Stomach (tissue), 4 donors: ENCODE data around the gene ACSF3.

Experiments used
- CTCF ChIP-seq, 7 experiments: fragments of 450-650 bp in 4 of 7; fragments of 200-600 bp in 3 of 7; sonication (generic) in 3 of 7; IDR thresholded peaks; one replicate each; pipeline ENCODE4 v1.5.1; 2016 to 2019; ENCODE audit warnings: antibody characterized with exemption in 7 of 7, control low read depth in 2 of 7, mild to moderate bottlenecking in 1 of 7
- POLR2A ChIP-seq, 4 donors: fragments of 450-650 bp; IDR thresholded peaks; one replicate each; pipeline ENCODE4 v1.6.1; 2016; ENCODE audit warnings: antibody characterized with exemption in 4 of 4, control low read depth in 2 of 4, mild to moderate bottlenecking in 1 of 4, moderate library complexity in 1 of 4

- no peak for TF ChIP-seq CTCF (IDR thresholded peaks at IDR 0.05)
- no peak for TF ChIP-seq POLR2A (IDR thresholded peaks at IDR 0.05)
These were observed 82.6 kb downstream of the ACSF3 start for GRCh38 chr16:89176147-89176690.
